OCI-LY1 (cell line): Measurements from ENCODE around the gene MARCHF5.

Experiments
- EZH2 ChIP-seq: fragments of 200-600 bp; sonication (generic), shearing (Covaris generic); IDR thresholded peaks from 2 replicates; pipeline ENCODE4 v1.8.0; 2017; ENCODE audit warnings: borderline replicate concordance, mixed run types, mild to moderate bottlenecking, antibody characterized with exemption, low read length, moderate library complexity, mixed read lengths
- TF ChIP-seq, protein P1 (sequence below): fragments of 200-600 bp; sonication (generic), shearing (Covaris generic); IDR thresholded peaks from 2 replicates; pipeline ENCODE4 v1.5.1; 2017; ENCODE audit warnings: mild to moderate bottlenecking, antibody characterized with exemption, low read length, moderate library complexity, mixed read lengths

DNA sequence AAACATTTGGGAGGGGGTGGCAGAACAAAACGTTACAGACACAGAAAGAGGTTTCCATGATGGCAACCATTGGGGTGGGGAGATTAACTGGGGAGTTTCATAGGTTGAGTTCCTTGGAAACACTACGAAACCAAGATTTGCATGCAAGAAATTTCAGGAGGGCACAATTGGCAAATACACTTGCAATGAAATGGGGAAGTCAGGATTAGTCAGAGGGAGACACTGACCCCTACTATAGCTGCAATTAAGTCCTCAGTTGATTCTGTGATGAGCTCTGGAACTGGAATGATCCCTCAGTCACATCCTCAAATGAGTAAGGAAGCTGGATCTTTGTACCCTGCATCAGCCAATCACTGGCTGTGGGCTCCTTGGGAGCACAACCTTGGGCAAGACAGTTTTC, 22.2 kb upstream of the MARCHF5 start:
- TF ChIP-seq, protein P1, sequence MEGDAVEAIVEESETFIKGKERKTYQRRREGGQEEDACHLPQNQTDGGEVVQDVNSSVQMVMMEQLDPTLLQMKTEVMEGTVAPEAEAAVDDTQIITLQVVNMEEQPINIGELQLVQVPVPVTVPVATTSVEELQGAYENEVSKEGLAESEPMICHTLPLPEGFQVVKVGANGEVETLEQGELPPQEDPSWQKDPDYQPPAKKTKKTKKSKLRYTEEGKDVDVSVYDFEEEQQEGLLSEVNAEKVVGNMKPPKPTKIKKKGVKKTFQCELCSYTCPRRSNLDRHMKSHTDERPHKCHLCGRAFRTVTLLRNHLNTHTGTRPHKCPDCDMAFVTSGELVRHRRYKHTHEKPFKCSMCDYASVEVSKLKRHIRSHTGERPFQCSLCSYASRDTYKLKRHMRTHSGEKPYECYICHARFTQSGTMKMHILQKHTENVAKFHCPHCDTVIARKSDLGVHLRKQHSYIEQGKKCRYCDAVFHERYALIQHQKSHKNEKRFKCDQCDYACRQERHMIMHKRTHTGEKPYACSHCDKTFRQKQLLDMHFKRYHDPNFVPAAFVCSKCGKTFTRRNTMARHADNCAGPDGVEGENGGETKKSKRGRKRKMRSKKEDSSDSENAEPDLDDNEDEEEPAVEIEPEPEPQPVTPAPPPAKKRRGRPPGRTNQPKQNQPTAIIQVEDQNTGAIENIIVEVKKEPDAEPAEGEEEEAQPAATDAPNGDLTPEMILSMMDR: no peak
- no peak for TF ChIP-seq EZH2
